NCI-H1105 treated with DMSO at 0.1 percent for 48 hours (cell line): Measurements from ENCODE around the gene HIPK2.

Experiments
- DNase-seq: peaks from one replicate; lab custom pipeline; 2025; lab: John Stamatoyannopoulos, UW

HIPK2 gene

DNA sequence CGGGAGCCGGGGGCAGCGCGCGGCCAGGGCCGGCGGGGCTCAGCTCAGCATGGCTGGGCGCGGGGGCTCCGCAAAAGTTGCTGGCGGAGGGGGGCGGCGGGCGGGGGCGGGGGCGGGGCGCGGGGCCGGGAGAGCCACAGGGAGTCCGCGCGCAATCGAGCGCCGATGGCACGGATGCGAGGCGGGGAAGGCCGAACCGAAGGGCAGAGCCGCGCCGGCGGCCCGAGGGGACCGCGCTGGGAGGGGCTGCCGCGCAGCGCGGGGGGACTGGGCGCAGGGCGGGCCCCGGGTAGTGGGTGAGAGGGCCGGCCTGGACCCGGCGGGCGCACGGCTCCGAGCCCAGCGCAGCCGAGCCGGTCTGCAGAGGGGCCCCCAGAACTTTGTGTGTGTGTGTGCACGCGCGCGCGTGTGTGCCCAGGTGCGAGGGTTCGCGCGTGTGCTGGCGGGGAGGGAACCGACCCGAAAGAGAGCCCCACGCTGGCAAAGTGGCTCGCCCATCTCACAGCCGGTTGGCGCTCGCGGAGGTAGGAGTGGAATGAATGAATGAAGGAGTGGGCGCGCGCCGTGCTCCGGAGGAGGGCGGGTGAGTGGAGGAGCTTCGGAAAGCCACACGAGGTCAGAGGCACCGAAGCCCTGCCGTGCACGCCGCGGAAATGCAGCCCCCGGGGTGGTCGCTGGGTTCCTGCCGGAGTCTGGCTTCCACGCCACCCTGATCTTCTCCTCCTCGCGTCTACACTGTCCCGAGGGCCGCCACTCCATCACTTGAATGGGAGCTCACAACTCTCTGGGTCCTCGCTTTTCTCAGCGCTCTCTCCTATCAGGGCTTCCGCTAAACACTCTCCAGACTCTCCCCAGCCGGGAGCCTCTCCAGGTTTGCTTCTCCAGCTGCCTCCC, at the start of gene HIPK2:
TSS of gene HIPK2 (minus strand) at position 51 of the 894 bp plus-strand sequence. CDS start 375 bp downstream, outside the sequence.
- peak; percentile 68 for DNase-seq

DNA sequence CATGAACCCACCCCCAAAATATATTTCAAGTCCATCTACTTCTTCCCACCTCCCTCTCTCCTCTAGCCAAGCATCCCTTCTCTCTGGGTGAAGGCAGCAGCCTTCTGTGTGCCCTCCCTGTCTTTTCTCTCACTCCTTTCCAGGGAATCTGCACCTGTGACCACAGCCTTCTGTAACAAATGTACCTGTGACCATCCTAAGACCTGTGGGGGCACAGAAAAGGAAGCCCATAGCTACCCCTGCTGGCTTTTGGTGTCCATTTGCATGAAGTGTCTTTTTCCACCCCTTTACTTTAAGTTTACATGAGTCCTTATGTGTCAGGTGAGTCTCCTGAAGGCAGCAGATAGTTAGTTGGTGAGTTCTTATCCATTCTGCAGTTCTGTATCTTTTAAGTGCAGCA, 49.2 kb upstream of the HIPK2 start:
- no peak for DNase-seq

DNA sequence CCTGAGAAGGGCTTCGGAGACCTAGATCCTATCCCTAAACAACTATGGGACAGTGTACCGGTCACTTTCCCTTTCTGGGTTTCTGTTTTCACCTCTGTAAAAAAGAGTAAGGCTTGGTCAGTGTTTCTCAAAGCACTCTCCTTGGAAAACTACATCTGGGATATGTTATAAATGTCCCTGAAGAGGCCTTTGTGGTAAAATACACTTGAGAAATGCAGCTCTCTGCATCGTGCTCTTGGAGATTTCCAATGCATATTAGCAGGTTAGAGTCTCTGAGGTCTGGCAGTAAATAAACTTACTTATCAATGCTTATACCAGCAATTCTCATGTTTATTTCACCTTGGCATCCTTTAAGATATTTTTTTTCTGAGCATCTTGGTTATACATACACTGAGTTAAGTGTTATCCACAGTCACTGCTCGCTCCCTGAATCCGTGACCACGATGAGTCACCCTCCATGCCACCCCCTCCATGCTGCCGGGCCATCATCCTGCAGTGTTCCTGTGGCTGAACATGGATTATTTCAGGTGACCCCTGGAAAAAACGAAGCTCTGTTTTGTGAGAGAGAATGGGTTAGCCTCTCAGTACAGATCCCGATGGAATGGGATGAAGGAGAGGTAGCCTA, 48.0 kb upstream of the HIPK2 start:
- no peak for DNase-seq

DNA sequence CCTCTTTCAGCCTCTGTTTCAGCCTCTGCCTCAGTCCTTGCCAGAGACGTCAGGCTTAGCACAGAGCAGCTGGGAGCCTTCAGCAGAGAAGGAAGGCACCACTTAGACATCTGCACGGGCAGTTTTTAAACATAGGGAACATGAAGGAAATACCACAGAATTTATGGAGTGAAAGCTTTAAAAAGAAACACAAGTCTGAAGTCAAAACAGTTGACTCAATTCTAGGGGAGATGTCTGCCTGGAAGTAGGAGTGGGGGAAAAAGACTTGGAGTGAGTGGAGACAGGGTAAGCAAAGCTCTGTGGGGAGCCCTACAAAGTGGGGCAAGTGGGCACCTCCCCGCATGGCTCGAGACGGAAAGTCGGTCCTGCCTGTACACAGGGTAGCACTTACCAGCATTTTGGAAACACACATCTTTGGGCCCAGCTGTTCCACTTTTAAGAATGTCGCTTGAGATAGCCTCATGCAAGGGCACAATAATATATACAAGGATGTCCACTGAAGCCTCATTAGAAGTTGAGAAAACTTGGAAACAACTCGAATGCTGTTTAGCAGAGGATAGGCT, 46.2 kb upstream of the HIPK2 start:
- DNase-seq = no peak

DNA sequence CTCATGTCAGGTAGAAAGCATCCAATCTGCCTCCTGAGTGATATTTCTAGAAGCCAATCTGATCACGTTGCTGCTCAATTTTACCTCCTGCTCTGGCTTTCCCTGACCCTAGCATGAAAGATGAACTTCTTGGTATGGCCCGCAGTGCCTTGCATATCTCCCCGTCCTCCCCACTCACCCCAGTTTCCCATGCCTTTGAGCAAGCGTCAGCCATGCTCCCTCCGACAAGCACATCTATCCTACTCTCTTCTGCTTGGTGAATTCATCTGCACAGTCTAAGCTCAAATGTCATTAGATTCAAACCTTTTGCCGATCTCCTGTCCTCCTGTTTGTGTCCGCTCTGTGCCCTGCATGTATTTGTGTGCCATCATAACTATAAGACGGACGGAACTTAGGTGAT, 45.1 kb upstream of the HIPK2 start:
- no peak for DNase-seq

DNA sequence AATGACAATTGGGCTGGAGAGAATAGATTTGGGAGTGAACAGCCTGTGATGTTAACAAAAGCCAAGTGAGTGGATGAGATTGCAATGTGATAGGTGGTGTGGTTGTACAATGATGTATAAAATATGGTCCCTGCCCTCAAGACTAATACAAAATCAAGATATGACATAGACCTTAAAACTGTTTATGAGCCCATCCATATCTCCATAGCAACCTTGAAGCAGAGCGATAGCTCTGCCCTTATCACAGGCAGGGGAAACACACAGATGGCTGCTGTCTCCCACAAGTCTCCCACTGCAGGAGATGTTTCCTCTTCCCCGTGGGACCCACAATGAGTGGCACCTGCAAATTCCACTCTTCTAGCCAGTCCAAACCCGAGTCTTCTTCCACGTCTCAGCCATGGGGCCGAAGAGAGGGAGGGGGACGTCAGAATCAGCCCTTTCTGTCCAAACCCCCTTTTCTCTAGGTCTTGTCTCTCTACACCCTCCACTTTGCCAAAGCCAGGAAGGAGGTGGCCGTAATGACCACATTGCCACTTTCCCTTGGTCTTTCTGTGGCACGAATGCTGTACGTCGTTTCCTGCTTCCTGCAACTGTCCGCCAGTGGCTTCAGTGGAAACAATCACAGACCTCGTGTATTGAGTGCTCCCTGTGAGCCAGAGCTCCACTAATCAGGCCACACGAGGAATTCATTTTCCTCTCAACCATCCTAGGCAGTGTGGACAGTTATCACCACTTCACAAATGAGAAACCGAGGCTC, 43.7 kb upstream of the HIPK2 start:
- DNase-seq = no peak

DNA sequence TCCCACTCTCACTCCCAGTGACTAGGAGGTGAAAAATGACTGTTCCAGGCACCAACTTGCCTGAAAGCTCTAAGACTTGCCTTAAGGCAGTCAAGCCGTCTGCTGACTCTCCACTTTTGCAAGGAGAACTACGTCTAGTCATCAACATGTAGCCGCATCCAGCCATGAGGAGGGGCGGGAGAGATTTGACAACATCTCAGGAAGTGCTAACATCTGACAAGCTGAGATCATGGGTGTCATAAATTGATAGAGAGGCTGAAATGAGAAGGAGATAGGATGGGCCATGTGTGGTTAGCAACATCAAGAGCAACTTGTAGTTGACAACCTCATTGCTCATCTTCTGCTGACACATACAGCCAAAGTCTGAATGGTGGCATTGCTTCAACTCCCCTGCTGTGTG, 42.3 kb upstream of the HIPK2 start:
- no peak for DNase-seq

DNA sequence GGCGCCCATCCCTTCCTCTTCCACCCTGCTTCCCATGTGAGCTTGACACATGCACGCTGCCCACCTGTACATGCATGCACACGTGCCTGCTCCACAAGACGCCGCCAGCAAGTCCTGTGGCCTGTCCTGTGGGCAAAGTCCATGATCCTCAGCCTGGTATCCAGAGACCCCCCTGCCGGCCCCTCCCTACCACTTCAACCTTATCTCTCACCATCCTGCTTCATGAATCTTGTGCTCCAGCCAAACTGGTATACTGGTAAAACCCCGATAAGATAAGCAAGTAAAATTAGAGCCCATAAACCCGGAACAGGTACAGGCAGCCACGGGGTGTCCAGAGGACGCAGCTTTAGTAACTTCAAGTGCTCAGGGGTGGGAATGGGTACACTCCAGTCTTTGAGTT, 39.5 kb upstream of the HIPK2 start:
- DNase-seq = no peak

DNA sequence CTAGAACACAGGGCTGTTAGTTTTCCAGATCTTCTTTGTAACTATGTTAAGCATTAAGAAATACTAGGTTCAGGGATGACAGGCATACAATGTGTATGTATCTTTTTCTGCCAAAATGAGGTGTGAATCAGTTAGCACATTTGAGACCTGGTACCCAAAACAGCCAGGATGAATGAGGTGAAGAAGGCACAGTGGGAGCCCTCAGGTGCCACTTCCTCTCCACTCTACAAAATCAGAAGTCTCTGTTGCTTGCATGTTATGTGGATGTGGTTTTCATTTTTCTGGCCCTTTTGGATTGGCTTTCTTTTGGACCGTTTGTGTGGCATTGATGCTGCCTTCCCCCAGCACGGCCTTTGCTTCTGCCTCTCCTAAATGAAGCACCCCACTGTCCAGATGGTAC, 35.9 kb upstream of the HIPK2 start:
- DNase-seq = no peak

DNA sequence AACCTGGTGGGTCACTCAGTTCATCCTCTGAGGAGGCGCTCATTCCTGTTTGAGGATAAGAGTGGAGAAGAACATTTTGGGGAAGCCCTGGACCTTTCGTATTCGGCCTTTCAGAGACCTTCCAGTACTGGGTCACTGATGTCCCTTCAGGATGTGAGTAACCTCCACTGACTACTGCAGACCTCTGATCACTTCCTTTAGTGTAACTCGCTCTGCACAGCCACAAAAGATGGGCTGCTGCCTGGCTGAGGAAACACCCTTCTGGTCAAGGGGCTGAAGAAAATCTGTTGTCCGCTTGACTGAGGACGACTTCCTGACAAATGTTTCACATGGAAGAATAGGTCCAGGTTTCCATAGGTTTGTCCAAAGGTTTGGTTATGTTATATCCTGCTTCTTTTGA, 35.4 kb upstream of the HIPK2 start:
- DNase-seq = no peak

DNA sequence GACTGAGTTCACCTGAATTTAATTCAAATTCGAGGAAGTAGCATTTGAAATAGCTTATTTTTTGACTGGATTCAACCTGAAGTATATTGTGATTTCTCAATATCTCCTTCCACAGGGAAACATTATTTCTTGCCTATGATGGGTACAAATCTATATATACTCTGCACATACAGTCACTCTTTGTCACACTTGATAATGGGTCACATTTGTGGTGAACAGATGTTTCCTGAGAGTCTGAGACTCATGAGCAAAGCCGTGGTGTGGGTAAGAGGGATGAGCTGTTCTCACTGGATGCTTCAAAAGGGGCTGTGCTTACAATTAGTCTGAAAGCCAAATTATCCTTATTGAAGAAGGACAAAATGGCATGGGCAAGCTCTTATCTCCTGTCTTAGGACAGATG, 33.3 kb upstream of the HIPK2 start:
- DNase-seq = no peak

DNA sequence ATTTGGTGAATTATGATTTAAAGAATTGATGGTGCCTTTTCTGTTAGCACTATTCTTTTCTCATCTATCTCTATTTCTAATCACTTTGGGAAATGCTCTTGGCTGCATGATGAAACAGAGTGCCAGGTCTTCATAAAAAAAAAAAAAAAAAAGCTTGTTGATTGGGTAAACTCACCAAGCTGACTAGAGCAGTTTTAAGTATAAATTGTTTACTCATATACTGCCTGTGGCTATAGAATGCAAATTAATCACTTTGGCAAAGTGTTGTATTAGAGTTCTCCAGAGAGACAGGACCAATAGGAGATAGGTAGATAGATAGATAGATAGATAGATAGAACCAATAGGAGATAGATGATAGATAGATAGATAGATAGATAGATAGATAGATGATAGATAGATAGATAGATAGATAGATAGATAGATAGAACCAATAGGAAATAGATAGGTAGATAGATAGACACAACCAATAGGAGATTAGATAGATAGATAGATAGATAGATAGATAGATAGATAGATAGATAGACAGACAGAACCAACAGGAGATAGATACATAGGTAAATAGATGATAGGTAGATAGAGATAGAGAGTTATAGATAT, 31.1 kb upstream of the HIPK2 start:
- DNase-seq = no peak

DNA sequence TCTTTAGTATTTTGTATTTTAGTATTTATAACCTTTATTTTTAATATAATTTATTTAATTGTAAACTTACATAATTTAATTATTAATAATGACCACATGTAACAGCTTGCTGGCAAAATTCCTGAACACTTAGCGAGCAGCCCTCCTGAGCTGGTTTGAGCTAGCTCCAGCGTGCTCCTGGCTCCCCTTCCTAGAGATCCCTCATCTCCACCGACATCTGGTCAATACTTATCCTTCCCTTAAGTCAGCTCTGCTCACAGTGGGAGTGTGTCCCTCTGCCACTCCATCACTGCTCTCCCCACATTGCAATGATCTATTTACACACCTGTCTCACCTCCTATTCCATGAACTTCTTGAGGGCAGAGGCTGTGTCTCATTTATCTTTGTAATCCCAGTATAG, 30.6 kb upstream of the HIPK2 start:
- no peak for DNase-seq

DNA sequence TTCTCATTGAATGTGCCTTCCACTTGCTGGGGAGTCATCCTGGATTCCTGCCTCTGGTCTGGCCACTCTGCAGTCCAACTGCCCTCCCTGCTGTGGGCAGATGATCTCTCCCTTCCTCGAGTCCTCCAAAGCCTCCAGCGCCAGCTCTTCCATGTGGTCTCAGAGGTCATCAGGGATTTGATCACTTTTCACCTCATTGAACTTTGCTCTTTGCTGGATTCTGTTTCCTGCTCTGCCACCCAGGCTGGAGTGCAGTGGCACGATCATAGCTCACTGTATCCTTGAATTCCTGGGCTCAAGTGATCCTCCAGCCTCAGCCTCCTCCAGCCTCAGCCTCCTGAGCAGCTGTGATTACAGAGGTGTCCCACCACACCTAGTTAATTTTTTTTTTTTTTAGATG, 29.2 kb upstream of the HIPK2 start:
- DNase-seq = no peak

DNA sequence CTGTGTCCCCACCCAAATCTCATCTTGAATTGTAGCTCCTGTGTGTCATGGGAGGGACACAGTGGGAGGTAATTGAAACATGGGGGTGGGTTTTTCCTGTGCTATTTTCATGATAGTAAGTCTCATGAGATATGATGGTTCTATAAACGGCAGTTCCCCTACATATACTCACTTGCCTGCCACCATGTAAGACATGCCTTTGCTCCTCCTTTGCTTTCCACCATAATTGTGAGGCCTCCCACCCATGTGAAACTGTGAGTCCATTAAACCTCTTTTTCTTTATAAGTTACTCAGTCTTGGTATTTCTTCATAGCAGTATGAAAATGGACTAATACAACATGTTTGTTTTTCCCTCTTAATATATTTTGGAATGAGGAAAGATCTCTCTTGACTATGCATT, 26.8 kb upstream of the HIPK2 start:
- DNase-seq = no peak

DNA sequence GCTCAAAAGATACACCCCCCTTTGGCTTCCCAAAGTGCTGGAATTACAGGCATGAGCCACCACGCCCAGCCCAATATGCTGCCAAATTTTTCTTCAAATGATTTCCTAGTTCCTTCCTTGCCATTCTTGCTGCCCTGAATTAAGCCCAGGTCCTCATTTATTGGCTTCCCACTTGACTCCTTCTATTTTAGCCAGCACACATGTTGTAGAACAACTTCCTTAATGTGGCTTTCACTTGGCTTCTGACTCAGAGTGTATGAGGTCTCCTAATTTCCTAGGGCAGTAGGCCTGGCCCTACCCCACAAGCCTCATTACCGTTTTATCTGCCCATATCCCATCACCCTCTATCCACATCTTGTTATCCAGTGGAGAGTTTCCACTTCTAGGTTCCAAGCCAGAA, 21.8 kb upstream of the HIPK2 start:
- DNase-seq = no peak

DNA sequence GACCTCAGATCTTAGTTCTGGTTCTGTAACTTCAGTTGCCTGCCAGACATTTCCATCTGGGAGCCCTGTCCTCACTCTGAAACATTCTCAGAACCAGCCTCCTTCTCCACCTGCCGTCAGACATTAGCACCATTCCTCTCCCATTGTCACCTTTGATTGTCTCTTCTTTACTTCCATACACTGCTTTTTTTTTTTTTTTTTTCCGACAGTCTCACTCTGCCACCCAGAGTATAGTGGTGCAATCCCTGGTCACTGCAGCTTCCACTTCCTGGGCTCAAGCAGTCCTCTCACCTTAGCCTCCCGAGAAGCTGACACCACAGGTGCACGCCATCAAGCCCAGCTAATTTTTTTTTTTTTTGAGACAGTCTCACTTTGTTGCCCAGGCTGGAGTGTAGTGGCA, 21.1 kb upstream of the HIPK2 start:
- no peak for DNase-seq

DNA sequence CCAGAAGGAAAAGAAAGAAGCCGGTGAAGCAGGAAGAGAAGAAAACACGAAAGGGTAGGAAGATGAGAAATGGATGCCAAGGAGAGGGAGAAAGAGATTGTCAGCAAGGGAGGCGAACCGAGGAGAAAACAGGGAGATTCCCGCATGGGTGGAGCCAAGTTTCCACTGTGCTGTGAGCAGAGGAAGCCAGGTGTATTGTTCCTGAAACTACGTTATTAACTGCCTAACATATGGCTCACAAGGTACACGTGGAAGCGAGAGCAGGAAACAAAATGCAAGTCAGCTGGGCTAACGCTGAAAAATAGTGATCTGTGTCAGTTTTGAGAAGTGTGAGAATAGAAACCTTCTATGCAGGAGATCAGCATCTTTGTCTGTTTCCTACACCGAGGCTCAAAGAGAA, 20.4 kb upstream of the HIPK2 start:
- DNase-seq = no peak

DNA sequence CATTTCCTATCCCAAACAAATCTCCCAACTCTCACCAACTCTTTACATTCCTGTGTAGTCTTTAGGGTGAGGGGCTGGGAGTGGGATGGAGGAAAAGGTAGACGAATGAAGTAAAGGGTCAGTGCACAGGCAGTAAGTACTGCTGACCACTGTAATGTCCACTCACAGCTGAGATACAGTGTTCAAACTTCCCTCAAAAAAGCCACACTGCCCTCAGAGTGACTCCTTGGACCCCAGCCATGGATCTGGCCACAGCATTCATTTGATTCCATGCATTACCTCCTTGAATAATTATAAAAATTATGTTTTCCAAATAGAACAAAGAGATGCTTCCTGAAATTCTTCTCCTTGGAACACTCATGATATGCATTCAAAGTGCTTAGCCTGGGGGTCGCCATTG, 19.8 kb upstream of the HIPK2 start:
- no peak for DNase-seq

DNA sequence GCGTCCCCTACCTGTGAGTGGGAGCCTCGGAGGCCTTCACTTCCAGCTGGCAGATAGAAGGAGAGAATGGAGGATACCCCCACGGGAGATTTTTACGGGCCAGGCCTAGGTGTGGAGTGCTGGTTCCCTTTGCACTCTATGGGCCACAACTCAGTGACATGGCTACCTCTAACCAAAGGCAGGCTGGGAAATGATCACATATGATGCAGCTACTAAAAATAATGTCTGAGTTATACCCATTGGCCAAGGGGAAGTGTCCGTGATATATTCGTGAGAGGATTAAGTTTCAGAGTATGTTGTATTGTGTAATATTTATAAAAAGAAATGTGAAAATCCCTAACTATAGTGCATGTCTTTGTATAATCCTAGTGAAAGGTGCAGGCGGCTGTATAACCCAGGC, 13.5 kb upstream of the HIPK2 start:
- no peak for DNase-seq

DNA sequence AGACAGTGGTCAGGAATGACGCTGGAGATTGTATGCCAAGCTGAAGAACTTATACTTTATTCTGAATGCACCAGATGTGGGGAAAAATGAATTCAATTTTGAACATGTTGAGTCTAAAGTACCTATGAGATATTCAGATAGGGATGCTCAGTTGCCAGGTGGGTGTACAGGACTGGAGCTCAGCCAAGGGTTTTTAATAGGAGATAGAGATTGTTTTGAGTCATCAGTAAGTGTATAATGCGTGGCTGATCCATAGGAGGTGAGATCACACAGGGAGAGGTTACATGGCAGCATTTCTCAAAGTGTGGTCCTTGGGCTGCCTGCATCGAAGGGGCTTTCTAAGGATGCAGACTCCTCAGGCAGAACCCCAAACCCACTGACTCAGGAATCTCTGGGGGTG, 6.8 kb upstream of the HIPK2 start:
- DNase-seq = peak; percentile 22

DNA sequence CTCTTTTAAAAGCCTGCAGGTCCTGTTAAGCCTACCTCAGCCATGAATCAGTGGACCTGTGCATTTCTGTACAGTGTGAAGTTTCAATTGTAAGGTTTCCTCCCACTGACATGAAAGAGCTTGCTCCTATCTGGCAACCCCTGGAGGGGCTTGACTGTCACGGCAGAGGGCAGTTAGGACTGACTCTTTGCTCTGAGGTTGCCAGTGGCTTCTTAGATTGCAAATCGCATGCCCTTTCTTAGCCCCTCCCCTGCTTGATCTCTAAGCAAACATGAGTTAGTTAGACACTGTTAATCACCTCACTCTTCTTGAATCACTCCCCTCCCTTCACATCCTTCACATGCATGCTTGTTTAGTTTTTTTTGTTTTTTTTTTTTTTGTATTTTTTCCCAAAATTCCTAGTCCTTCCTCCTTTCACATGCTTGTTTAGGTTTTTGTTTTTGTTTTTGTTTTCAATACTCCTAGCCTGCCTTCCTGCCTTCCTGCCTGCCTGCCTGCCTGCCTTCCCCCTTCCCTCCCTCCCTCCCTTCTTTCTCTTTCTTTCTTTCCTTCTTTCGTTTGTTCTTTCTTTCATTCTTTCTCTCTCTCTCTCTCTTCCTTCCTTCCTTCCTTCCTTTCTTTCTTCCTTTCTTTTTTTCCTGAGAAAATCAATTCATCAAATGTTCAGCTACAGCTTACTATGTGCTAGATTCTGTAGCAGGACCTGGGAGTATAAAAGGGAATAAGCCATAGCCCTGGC, 6.0 kb upstream of the HIPK2 start:
- no peak for DNase-seq
